DOHH2 (cell line): ENCODE data around the gene MAMDC4.
"Not testable (repeated sequence)": the region's sequence is repeated elsewhere in the genome, so short reads cannot be mapped to it uniquely, and the experiment has no call there.

Experiments
- H3F3A ChIP-seq: fragments of 200-600 bp; sonication (generic), shearing (Covaris generic); 2 replicates; pipeline ENCODE4 v1.6.0; 2016; ENCODE audit warnings: antibody characterized with exemption, mild to moderate bottlenecking; ENCODE audit not compliant: control insufficient read depth, insufficient read depth
- H3K27ac ChIP-seq: fragments of 200-600 bp; sonication (generic); 2 replicates; pipeline ENCODE4 v1.5.1; 2014; ENCODE audit warnings: low read depth, mild to moderate bottlenecking, low read length, moderate library complexity
- H3K27me3 ChIP-seq: fragments of 200-600 bp; sonication (generic); 2 replicates; pipeline ENCODE4 v1.6.1; 2014; ENCODE audit warnings: mild to moderate bottlenecking, low read length, mixed read lengths; ENCODE audit not compliant: control insufficient read depth
- H3K36me3 ChIP-seq: fragments of 200-600 bp; sonication (generic); 2 replicates; pipeline ENCODE4 v1.6.1; 2014; ENCODE audit warnings: mild to moderate bottlenecking, low read length, moderate library complexity, mixed read lengths; ENCODE audit not compliant: control insufficient read depth
- H3K4me1 ChIP-seq: fragments of 200-600 bp; sonication (generic); 2 replicates; pipeline ENCODE4 v1.6.1; 2014; ENCODE audit warnings: mild to moderate bottlenecking, low read length, mixed read lengths; ENCODE audit not compliant: control insufficient read depth
- H3K4me2 ChIP-seq: fragments of 200-600 bp; sonication (generic); 2 replicates; pipeline ENCODE4 v1.6.0; 2014; ENCODE audit warnings: mild to moderate bottlenecking, low read length, moderate library complexity
- H3K4me3 ChIP-seq: fragments of 200-600 bp; sonication (generic); 2 replicates; pipeline ENCODE4 v1.5.1; 2014; ENCODE audit warnings: mild to moderate bottlenecking, low read length, mixed read lengths
- H3K79me2 ChIP-seq: fragments of 200-600 bp; sonication (generic); 2 replicates; pipeline ENCODE4 v1.6.1; 2014; ENCODE audit warnings: mild to moderate bottlenecking, low read length, mixed read lengths; ENCODE audit not compliant: control insufficient read depth
- H3K9me2 ChIP-seq: fragments of 200-600 bp; sonication (generic); replicated peaks from 2 replicates; pipeline ENCODE4 v1.6.1; 2014; ENCODE audit warnings: mild to moderate bottlenecking, low read length, mixed read lengths; ENCODE audit not compliant: control insufficient read depth
- H3K9me3 ChIP-seq: fragments of 200-600 bp; sonication (generic); 2 replicates; pipeline ENCODE4 v1.6.1; 2014; ENCODE audit warnings: antibody characterized with exemption, low read length, mixed read lengths; ENCODE audit not compliant: control insufficient read depth, insufficient read depth
- H4K20me1 ChIP-seq: fragments of 200-600 bp; sonication (generic); 2 replicates; pipeline ENCODE4 v1.6.0; 2014; ENCODE audit warnings: low read depth, mild to moderate bottlenecking, antibody characterized with exemption, low read length, moderate library complexity; ENCODE audit not compliant: control insufficient read depth, insufficient read depth
- CTCF ChIP-seq: fragments of 200-600 bp; sonication (generic); IDR thresholded peaks from one replicate; pipeline ENCODE4 v1.5.1; 2014; ENCODE audit warnings: antibody characterized with exemption, mild to moderate bottlenecking, low read depth, low read length; ENCODE audit not compliant: poor library complexity, severe bottlenecking
- EZH2phosphoT487 ChIP-seq: fragments of 200-600 bp; sonication (generic); IDR thresholded peaks from 2 replicates; pipeline ENCODE4 v1.6.1; 2017; ENCODE audit warnings: borderline replicate concordance, mild to moderate bottlenecking, antibody characterized with exemption, low read length, moderate library complexity, mixed read lengths

Gene MAMDC4

GRCh38 chr9:136865768-136866103, 13.6 kb downstream of the MAMDC4 start:
- Histone ChIP-seq H3F3A (no peaks in the 10 kb centered on the region; the same call in 1 of the 2 replicates), H3K4me3 (peak overlapping the region; percentile 97), H3K36me3 (peaks cover 32% of the 10 kb centered on the region), H4K20me1 (no peaks in the 10 kb centered on the region), H3K4me2 (peak overlapping the region; percentile 94), H3K27ac (no peak overlapping the region), H3K9me2 (no peaks in the 10 kb centered on the region), H3K27me3 (no peaks in the 10 kb centered on the region), H3K79me2 (peaks cover 24% of the 10 kb centered on the region), H3K9me3 (no peaks in the 10 kb centered on the region; the same call in 1 of the 2 replicates), H3K4me1 (peaks cover 15% of the 10 kb centered on the region)
- no peak for TF ChIP-seq CTCF
- TF ChIP-seq EZH2phosphoT487, result no peak

GRCh38 chr9:136866898-136867421, 14.8 kb downstream of the MAMDC4 start:
- peak overlapping the region; percentile 53 for H3K4me2 ChIP-seq
- not testable (repeated sequence) for H3K27ac ChIP-seq

GRCh38 chr9:136867480-136867879, 15.3 kb downstream of the MAMDC4 start:
- H3F3A ChIP-seq, result no peaks in the 10 kb centered on the region; the same call in 1 of the 2 replicates
- H3K27me3 ChIP-seq, result no peaks in the 10 kb centered on the region
- no peaks in the 10 kb centered on the region for H3K9me2 ChIP-seq
- no peak overlapping the region for H3K27ac ChIP-seq
- no peak for TF ChIP-seq EZH2phosphoT487
- TF ChIP-seq CTCF, result no peak
- no peak overlapping the region for H3K4me3 ChIP-seq
- peaks cover 24% of the 10 kb centered on the region for H3K79me2 ChIP-seq
- H3K9me3 ChIP-seq, result peaks cover 5% of the 10 kb centered on the region
- H3K4me2 ChIP-seq, result no peak overlapping the region
- no peaks in the 10 kb centered on the region for H4K20me1 ChIP-seq
- peaks cover 18% of the 10 kb centered on the region for H3K36me3 ChIP-seq
- H3K4me1 ChIP-seq, result peaks cover 15% of the 10 kb centered on the region

More at GRCh38 chr9:136866898-136867421, 14.8 kb downstream of the MAMDC4 start:
- not testable (repeated sequence) for H3K9me3 ChIP-seq, H4K20me1 ChIP-seq, H3K27me3 ChIP-seq, H3K9me2 ChIP-seq, H3F3A ChIP-seq
- Histone ChIP-seq H3K36me3 (peaks cover 22% of the 10 kb centered on the region), H3K4me3 (peak overlapping the region; percentile 97), H3K79me2 (peaks cover 24% of the 10 kb centered on the region), H3K4me1 (peaks cover 15% of the 10 kb centered on the region)

GRCh38 chr9:136867917-136868316, 15.8 kb downstream of the MAMDC4 start:
- Histone ChIP-seq H3K4me1 (peaks cover 15% of the 10 kb centered on the region), H3F3A (no peaks in the 10 kb centered on the region; the same call in 1 of the 2 replicates), H3K36me3 (peaks cover 13% of the 10 kb centered on the region), H3K79me2 (peaks cover 24% of the 10 kb centered on the region), H3K4me3 (no peak overlapping the region), H3K27ac (no peak overlapping the region), H3K9me2 (no peaks in the 10 kb centered on the region), H3K27me3 (no peaks in the 10 kb centered on the region), H4K20me1 (no peaks in the 10 kb centered on the region), H3K4me2 (no peak overlapping the region), H3K9me3 (peaks cover 8% of the 10 kb centered on the region)
- TF ChIP-seq CTCF, result no peak
- no peak for TF ChIP-seq EZH2phosphoT487
